Stimulated activated CD8-positive, alpha-beta memory T cell treated with anti-CD3 and anti-CD28 coated beads, Interleukin-4, amount 100 ng/mL, for 24 hours (primary cell): ENCODE measurements around the gene AFAP1.

ENCODE experiments used
- DNase-seq: peaks from one replicate; pipeline ENCODE4 v3.0.0-alpha.2; 2020; ENCODE audit warnings: low read depth

AFAP1 gene

GRCh38 chr4:7893539-7893938, 46.1 kb downstream of the AFAP1 start:
- DNase-seq: no peak

- DNase-seq: no peak
Observed at GRCh38 chr4:7892212-7893019, 47.2 kb downstream of the AFAP1 start.

- DNase-seq: no peak
Observed at GRCh38 chr4:7890635-7891393, 48.8 kb downstream of the AFAP1 start.

- no peak for DNase-seq
Observed at GRCh38 chr4:7887436-7887835, 52.2 kb downstream of the AFAP1 start.

GRCh38 chr4:7886007-7886973, 53.4 kb downstream of the AFAP1 start:
- DNase-seq: no peak

DNA sequence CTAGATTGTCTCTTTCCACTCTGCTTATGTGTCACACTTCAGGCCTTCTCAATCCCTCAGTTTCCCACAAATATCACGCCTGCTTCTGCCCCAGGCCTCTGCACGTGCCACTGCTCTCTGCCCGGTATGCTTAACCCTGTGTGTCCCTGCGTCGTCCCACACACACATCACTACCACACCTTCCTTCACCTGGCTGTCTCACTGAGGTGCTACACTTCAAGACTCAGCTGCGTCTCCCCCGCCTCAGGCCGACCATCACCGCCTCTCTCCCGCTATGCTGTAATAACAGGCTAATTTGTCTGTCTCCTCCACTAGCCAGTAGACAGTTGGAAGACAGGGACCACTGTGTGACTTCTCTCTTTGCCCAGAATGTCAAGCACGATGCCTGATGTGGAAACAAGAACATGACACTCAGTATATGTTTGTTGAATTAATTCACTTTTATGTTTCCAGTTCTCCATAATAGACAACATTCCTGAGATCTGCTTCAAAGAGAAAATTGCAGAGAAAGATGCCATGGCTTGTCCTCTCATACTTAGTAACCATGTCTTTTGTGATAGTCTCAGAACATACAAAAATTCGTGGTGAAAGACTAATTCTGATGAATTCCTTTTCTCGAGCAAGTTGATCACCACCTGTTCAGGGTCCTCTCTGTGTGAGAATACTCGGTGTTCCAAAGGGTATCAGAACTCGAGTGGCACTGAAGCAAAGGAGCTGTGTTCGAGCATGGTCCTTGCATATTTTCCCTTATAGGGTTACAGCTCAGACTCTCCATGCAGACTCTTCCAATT, 54.2 kb downstream of the AFAP1 start:
- DNase-seq: no peak

DNA sequence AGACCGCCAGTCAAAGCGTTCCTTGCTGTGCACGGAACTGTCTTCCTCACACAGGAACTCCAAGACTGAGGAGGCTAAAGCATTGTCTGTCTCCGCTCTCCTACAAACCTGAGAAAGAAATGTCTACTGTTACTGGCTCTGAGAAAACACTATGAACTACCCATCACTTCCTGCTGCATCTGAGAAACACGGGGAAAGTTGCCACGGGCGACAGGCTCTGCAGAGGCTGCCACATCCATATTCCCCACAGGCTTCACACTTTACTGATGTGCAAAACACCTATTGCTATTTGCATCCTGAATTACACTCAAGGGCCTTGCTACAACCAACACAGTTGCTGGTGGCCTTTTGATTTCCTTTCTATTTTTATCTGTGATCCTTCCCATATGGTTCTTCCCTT, 59.0 kb downstream of the AFAP1 start:
- DNase-seq: no peak

- no peak for DNase-seq
Observed at GRCh38 chr4:7879127-7879526, 60.5 kb downstream of the AFAP1 start.

- DNase-seq: no peak
Observed at GRCh38 chr4:7878323-7878722, 61.3 kb downstream of the AFAP1 start.

GRCh38 chr4:7877176-7877575, 62.5 kb downstream of the AFAP1 start:
- DNase-seq: no peak

DNA sequence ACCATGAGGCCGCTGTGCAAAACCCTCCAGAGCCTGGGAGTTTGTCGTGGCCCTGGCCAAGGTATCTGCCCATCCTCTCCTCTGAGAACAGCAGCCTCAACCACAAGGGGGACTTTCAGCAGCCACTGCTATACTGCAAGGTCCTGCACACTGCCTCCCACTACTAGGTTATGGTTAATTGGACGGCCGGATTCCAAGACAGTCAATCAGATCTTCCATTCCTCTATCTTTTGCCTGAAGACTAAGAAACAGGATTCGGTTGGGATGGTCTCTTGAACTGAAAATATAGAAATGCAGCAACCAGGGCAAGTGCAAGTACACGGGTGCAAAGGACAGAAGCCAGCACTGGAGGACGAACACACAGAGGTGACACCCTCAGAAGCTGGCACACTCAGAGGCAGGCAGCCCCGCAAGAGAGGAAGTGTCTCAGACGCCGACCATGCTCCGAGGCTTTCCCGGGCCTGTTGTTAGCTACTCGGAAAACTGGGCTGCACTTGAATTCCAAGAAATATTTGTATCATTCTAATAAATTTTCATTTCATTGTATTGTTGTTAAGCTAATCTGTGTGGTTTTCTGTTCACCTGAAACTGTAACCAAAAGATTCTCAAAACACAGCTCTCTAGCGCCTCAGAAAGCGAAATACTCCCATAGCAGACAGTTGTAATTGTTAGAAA, 63.3 kb downstream of the AFAP1 start:
- DNase-seq: peak; percentile 26

DNA sequence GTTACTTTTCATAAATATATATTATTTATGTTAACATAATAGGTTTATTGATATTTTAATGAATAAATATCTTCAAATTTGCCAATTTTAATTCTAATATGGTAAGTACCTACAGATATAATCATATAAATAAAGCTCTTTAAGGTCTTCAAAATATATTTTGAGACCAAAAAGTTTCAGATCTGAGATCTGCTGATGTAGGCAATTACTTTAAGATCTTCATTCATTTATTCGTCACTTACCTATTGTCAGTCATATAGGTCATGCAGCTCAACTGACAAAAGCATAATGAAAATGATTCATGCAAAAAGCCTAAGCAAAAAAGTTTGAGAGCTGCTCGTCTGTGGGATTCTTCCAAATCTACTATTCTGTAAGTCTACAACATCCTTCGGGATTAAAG, 64.8 kb downstream of the AFAP1 start:
- no peak for DNase-seq

- no peak for DNase-seq
Observed at GRCh38 chr4:7873881-7874280, 65.8 kb downstream of the AFAP1 start.

GRCh38 chr4:7872264-7872771, 67.3 kb downstream of the AFAP1 start:
- DNase-seq: no peak

- no peak for DNase-seq
Observed at GRCh38 chr4:7871356-7871755, 68.3 kb downstream of the AFAP1 start.

DNA sequence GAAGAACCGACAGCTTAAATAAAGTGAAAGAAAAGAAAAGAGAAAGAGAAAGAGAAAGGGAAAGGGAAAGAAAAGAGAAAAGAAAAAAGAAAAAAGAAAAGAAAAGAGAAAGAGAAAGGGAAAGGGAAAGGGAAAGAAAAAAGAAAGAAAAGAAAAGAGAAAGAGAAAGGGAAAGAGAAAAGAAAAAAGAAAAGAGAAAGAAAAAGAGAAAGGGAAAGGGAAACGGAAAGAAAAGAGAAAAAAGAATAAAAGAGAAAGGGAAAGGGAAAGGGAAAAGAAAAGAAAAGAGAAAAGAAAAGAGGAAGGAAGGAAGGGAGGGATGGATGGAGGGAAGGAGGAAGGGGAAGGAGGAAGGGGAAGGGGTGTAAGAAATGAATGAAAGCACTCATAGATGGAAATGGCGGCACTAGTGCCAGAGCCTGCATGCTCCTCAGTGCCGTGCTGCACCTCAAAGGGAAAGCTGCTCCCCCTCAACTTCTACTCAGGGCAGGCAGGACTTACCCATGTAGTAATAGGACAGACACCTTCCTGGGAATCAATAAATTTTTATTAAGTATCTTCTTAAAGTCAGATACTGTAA, 70.7 kb downstream of the AFAP1 start:
- no peak for DNase-seq

DNA sequence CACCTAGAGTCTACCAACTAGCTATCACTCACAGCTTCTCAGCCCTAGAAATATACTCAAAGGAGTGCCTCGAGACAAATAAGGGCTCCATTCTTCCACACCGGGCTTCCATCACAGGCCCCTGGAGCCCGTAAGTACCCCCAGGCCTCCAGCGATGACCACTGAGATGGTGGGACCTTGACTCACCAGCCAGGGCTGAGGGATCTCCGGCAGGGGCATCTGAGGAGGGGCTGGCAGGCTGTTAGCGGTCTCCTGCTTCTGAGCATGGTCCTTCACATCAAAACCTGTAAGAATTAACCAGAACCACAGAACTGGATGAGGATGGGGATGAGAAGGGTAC, 71.3 kb downstream of the AFAP1 start:
- DNase-seq: no peak

DNA sequence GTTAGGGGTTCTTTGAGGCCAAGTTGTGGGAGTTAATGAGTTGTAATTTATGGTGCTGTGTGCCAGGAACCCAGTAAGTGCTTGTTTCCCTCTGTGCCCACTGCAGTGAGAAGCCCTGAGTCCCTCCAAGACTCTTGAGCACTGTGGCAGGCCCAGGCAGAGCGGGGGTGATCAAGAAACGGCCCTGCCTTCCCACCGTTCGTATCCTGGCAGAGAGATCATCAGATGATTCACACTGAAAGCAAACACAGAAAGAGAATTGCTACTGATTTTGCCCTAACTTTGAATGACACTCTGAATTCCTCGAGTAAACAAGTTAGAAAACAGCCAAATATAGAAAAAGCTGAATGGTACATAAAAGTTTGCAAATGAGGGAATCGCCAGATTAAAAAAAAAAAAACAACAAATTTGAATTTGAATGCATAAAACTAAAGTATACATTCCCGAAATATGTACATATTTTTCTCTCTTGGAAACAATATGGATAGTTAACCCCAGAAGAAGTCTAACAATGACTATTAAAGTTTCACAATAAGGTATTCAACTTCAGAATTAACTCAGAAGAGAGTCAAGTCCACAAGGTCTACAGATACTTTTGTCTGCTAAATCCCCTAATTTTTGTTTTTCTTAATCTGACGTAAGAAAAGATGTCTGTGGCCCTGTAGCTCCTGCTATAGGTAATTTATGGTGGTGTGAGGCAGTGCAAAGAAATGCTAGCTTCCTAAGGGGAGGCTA, 71.8 kb downstream of the AFAP1 start:
- no peak for DNase-seq

DNA sequence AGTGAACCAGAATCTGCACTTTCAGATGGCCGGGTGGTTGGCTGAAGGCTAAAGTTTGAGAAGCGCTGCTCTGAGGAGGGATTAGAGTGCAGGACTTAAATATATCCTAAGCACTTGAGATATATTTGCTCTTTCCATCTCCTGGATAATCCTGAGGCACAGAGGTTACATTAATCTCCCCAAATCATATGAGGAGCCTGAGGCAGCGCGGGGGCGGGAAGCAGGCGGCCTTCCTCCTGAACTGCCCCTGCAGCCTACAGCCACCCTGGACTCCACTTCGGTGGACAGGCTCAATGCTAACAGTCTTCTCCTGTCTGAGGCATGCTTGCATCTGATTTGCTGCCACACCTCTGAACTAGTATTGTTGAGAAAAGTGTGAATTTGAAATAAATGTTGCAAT, 72.5 kb downstream of the AFAP1 start:
- no peak for DNase-seq

DNA sequence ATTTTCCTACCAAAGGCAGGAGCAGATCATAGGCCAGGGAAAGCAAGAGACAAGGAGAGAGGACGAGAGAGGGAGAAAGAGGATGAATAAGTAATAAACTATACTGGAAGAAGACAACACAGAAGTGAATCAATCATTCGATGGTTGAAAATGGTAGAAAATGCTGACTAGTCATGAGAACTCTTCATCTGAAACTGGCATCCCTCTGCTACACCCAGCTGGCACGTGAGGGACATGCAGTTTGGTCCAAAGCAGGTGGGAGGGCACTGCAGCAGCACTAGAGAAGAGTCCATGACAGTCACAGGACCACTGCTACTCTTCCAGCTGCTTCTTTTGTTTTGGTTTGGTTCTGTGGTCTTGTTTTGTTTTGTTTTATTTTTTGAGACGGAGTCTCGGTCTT, 74.1 kb downstream of the AFAP1 start:
- no peak for DNase-seq
